ENCODE data around the gene GALK1.
A peak's percentile ranks its signal among the peaks of the same experiment; 100 is the strongest.

The GALK1 gene

DNA sequence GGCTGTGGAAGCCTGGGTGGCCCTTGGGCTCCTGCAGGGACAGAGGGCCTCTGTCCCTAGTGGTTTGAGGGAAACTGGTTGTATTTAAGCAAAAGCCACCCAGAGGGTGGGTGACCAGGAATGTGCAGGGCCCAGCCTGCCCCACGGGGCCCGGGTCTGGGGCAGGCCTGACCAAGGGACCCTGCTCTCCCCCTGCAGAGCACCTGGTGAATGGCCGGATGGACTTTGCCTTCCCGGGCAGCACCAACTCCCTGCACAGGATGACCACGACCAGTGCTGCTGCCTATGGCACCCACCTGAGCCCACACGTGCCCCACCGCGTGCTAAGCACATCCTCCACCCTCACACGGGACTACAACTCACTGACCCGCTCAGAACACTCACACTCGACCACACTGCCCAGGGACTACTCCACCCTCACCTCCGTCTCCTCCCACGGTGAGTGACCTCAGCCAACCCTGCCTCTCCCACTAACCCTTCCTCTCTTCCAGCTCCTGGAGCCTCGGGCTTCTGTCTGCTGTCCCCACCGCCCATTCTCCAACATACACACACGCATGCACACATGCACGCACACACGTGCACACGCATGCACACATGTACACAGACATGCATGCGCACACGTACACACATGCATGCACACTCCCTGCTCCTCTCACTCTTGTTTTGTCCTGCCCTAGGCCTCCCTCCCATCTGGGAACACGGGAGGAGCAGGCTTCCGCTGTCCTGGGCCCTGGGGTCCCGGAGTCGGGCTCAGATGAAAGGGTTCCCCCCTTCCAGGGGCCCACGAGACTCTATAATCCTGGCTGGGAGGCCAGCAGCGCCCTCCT, 10.4 kb downstream of the GALK1 start:
- TF ChIP-seq, protein P1, sequence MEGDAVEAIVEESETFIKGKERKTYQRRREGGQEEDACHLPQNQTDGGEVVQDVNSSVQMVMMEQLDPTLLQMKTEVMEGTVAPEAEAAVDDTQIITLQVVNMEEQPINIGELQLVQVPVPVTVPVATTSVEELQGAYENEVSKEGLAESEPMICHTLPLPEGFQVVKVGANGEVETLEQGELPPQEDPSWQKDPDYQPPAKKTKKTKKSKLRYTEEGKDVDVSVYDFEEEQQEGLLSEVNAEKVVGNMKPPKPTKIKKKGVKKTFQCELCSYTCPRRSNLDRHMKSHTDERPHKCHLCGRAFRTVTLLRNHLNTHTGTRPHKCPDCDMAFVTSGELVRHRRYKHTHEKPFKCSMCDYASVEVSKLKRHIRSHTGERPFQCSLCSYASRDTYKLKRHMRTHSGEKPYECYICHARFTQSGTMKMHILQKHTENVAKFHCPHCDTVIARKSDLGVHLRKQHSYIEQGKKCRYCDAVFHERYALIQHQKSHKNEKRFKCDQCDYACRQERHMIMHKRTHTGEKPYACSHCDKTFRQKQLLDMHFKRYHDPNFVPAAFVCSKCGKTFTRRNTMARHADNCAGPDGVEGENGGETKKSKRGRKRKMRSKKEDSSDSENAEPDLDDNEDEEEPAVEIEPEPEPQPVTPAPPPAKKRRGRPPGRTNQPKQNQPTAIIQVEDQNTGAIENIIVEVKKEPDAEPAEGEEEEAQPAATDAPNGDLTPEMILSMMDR (IDR thresholded peaks at IDR 0.05; ENCODE audit: low read depth, low read length): no peak
- no peak overlapping the region for H3K4me3 ChIP-seq (ENCODE audit: low read depth, low read length)

DNA sequence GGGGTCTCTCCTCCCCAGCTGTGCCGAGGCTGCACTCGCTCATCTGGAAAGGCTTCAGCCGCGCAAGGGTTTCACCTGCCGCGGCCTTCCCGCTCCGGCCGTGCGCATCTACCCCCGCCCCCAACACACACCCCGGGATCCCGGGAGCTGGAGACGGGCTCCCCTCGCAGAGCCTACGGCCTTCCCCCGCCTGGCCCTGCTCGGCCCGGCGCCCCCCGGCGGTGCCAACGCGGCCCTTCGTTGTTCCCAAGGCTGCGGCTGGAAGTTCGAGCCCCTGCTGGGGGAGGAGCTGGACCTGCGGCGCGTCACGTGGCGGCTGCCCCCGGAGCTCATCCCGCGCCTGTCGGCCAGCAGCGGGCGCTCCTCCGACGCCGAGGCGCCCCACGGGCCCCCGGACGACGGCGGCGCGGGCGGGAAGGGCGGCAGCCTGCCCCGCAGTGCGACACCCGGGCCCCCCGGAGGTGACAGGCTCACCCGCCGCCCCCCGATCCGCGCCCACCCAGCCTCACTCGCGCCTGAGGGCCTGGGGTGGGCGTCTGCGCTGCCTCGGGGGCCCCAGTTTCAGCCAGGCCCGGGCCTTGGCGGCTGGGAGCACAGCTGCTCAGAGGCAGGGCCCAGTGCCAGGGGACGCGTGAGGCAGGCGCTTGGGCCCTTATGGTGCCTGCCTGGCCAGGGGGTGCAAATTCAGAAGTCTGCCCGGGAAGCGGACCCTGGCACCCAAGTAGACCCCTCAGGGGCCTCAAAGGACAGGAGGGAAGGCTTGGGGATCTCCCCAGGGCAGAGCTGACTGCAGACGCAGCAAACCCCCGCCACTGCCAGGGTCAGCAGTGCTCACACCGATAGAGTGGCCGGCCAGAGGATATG, 11.2 kb downstream of the GALK1 start:
- H3K4me3 ChIP-seq (ENCODE audit: low read depth, low read length): peak overlapping the region; percentile 56
- TF ChIP-seq, protein P1 (IDR thresholded peaks at IDR 0.05; ENCODE audit: low read depth, low read length): peak; percentile 30; the same call in 1 of the 2 replicates

DNA sequence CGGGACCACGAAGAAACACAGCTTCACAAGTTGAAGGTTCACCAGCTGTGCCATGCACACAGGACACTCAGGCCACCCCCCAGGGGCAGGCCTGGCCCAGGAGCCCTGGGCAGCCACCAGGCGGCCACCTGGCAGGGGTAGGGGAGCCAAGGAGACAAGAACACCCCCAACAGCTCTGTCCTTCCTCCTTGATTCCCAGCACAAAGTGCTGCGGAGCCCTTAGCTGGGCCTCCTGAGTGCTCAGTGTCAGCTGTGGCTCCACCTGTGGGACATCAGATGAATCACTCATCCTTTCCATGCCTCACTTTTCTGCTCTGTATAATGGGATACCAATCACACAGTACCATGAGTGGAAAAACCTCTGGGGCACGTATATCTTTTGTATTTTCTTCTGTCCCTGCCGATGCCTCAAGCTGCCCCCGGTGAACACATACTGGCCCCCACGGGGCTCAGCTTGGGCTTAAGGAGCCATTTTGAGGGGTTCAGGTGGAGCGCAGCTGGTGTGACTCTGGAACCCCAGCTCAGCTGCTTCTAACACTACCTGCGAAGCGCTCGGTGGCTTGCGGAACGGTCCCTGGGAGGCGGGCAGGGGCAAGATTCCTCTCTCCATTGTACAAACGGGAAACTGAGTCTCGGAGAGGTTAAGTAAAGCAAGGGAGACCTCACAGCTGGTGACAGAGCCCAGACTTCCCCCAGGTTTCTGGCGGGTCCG, 12.0 kb downstream of the GALK1 start:
- peak overlapping the region; percentile 56 for H3K4me3 ChIP-seq (ENCODE audit: low read depth, low read length)

DNA sequence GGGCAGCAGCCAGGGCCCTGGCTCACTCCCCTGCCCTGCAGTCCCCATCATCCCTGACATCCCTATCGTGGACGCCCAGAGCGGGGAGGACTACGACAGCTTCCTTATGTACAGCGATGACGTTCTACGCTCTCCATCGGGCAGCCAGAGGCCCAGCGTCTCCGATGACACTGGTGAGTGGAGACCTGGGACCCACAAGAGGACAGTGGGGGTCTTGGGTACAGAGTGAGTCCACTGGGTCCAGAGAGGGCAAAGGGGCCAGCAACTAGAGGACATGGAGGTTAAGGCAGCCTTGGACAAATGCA, 12.6 kb downstream of the GALK1 start:
- TF ChIP-seq, protein P1 (IDR thresholded peaks at IDR 0.05; ENCODE audit: low read depth, low read length): no peak
- no peak overlapping the region for H3K4me3 ChIP-seq (ENCODE audit: low read depth, low read length)

More for the DNA sequence above, 12.0 kb downstream of the GALK1 start:
- TF ChIP-seq, protein P1 (IDR thresholded peaks at IDR 0.05; ENCODE audit: low read depth, low read length): no peak

DNA sequence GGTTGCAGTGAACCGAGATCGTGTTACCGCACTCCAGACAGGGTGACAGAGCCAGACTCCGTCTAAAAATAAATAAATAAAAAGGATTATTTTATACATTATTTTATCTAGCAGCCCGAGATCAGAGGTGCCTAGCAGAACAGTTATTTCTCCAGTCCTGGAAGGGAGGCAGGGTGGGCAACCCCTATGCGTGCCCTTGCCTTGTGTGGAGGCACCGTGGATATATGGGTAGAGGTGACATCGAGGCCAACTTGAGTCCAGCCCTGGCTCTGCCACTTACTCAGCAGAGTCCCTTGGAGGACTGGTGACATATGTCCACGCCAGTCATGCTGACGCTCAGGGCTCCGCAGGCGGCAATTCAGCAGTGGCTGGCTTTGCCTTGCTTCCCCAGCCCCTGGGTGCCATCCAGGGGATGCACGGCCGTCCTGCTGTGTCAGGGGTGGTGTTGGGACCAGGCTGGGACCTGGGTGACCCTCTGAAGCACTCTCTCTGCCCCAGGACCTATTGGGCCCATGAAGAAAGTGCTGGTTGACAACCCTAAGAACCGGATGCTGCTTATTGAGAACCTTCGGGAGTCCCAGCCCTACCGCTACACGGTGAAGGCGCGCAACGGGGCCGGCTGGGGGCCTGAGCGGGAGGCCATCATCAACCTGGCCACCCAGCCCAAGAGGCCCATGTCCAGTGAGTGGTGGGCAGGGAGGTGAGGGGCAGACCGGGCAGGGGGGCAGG, 13.2 kb downstream of the GALK1 start:
- H3K4me3 ChIP-seq (ENCODE audit: low read depth, low read length): no peak overlapping the region
- TF ChIP-seq, protein P1 (IDR thresholded peaks at IDR 0.05; ENCODE audit: low read depth, low read length): no peak

DNA sequence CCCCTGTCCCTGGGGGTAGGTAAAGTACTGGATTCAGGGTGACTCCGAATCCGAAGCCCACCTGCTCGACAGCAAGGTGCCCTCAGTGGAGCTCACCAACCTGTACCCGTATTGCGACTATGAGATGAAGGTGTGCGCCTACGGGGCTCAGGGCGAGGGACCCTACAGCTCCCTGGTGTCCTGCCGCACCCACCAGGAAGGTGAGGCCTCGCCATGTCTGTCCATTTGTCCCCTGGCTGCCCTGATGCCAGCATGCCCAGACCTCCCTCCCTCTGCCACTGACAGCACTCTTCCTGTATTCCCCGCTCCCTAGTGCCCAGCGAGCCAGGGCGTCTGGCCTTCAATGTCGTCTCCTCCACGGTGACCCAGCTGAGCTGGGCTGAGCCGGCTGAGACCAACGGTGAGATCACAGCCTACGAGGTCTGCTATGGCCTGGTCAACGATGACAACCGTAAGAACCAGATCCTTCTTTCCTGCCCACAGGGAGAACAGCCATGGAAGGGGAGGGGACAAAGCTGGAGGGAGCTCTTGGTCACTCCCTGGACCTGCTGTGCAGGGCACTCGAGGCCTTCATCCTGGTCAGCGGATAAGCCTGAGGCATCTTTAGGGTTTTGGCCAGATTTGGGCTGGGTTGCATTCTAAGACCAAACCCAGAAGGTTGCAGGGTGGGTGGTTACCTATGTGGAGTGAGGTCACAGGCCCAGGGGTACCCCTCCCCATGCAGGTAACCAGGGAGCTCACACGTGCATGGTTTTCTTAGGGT, 14.2 kb downstream of the GALK1 start:
- no peak overlapping the region for H3K4me3 ChIP-seq (ENCODE audit: low read depth, low read length)
- TF ChIP-seq, protein P1 (IDR thresholded peaks at IDR 0.05; ENCODE audit: low read depth, low read length): no peak
